Choroid plexus epithelial cell (primary cell): Measurements from ENCODE around the gene HOXB7.
A peak's percentile ranks its signal among the peaks of the same experiment; 100 is the strongest.

Source experiments
- DNase-seq: peaks from one replicate; pipeline ENCODE4 v3.0.0-alpha.2; 2010; ENCODE audit warnings: low read depth
- H3K4me3 ChIP-seq: 2 replicates; pipeline ENCODE4 v1.5.1; 2011; ENCODE audit warnings: low read depth, mild to moderate bottlenecking, control low read depth, low read length, moderate library complexity
- CTCF ChIP-seq: conservative IDR thresholded peaks from 2 replicates; pipeline ENCODE4 v1.5.1; 2011; ENCODE audit warnings: low read depth, mild to moderate bottlenecking, control low read depth, inconsistent platforms, low read length, moderate library complexity

Gene HOXB7

GRCh38 chr17:48610282-48611211, at the start of gene HOXB7:
Gene HOXB7 (minus strand): TSS chr17:48611017. CDS start chr17:48610918, 99 bp downstream.
- H3K4me3 ChIP-seq, result no peak within 1 kb of the TSS
- no peak for DNase-seq
- no peak for TF ChIP-seq CTCF

- TF ChIP-seq CTCF, result no peak
- no peak overlapping the region for H3K4me3 ChIP-seq
- no peak for DNase-seq
These were observed 45.1 kb upstream of the HOXB7 start for GRCh38 chr17:48655913-48656312.

GRCh38 chr17:48649741-48650140, 38.9 kb upstream of the HOXB7 start:
- no peak overlapping the region for H3K4me3 ChIP-seq
- TF ChIP-seq CTCF, result no peak
- DNase-seq, result no peak

- no peak overlapping the region for H3K4me3 ChIP-seq
- no peak for TF ChIP-seq CTCF
These were observed 37.1 kb upstream of the HOXB7 start for GRCh38 chr17:48647963-48648245.

GRCh38 chr17:48647103-48647962, 36.5 kb upstream of the HOXB7 start:
- H3K4me3 ChIP-seq, result peak overlapping the region; percentile 34
- TF ChIP-seq CTCF, result no peak
- DNase-seq, result peak; percentile 6

More at GRCh38 chr17:48647963-48648245, 37.1 kb upstream of the HOXB7 start:
- no peak for DNase-seq

- TF ChIP-seq CTCF, result no peak
- H3K4me3 ChIP-seq, result no peak overlapping the region
- DNase-seq, result no peak
These were observed 35.6 kb upstream of the HOXB7 start for GRCh38 chr17:48646183-48647102.
